GM13977 (cell line): Measurements from ENCODE around the gene MAN2C1.
"Not testable (repeated sequence)": the region's sequence is repeated elsewhere in the genome, so short reads cannot be mapped to it uniquely, and the experiment has no call there.

ENCODE experiments used
- DNase-seq: peaks from one replicate; pipeline ENCODE4 v3.0.0; 2012; ENCODE audit warnings: low spot score
- CTCF ChIP-seq: IDR thresholded peaks from 2 replicates; pipeline ENCODE4 v1.5.1; 2012; ENCODE audit warnings: mild to moderate bottlenecking, control low read depth; ENCODE audit not compliant: insufficient read depth; ENCODE audit errors: extremely low read depth, missing control alignments
- in situ Hi-C: fragments of 300-500 bp; cut with MboI; formaldehyde crosslinking; loops from one replicate; pipeline ENCODE4 v1.12.0; 2022; ENCODE audit warnings: low sequenced_read_pairs, low pct_unique_long_range_greater_than_20kb, mixed read lengths, inconsistent platforms; ENCODE audit not compliant: unreplicated experiment

The MAN2C1 gene

GRCh38 chr15:75328493-75329314, 39.7 kb downstream of the MAN2C1 start:
- DNase-seq, result no peak
- in situ Hi-C loops, result no loop called here
- no peak for TF ChIP-seq CTCF

GRCh38 chr15:75327491-75327890, 40.9 kb downstream of the MAN2C1 start:
- no peak for DNase-seq
- in situ Hi-C loops, result no loop called here
- TF ChIP-seq CTCF, result no peak

GRCh38 chr15:75327005-75327404, 41.4 kb downstream of the MAN2C1 start:
- DNase-seq, result no peak
- in situ Hi-C loops, result no loop called here
- no peak for TF ChIP-seq CTCF

- DNase-seq, result no peak
- in situ Hi-C loops, result no loop called here
- TF ChIP-seq CTCF, result no peak
Observed at GRCh38 chr15:75325922-75326321, 42.5 kb downstream of the MAN2C1 start.

GRCh38 chr15:75321711-75322110, 46.7 kb downstream of the MAN2C1 start:
- in situ Hi-C loops, result loop anchor here (25.0 kb wide), 1 partner anchor 159 kb away; no protein-coding TSS in a partner anchor

GRCh38 chr15:75319231-75319897, 49.0 kb downstream of the MAN2C1 start:
- not testable (repeated sequence) for DNase-seq
- in situ Hi-C loops, result loop anchor here (25.0 kb wide), 1 partner anchor 157 kb away; no protein-coding TSS in a partner anchor

More at GRCh38 chr15:75321711-75322110, 46.7 kb downstream of the MAN2C1 start:
- no peak for TF ChIP-seq CTCF
- DNase-seq, result no peak

- no peak for DNase-seq
- no peak for TF ChIP-seq CTCF
- in situ Hi-C loops, result loop anchor here (25.0 kb wide), 1 partner anchor 152 kb away; no protein-coding TSS in a partner anchor
Observed at GRCh38 chr15:75314552-75315290, 53.7 kb downstream of the MAN2C1 start.
